ENCODE measurements around the gene HDAC3. TPM values are rescaled to one million over a fixed set of nuclear protein-coding genes. Genes with fewer than 3 reads are reported as not detected.

HDAC3 gene
- total and polyA plus RNA-seq, 2 donors from 2014 or later: 44.7 to 47.5 TPM

GRCh38 chr5:141586246-141586645 is 50.4 kb downstream of the HDAC3 start:
- Histone ChIP-seq H3K4me1 (ENCODE audit: control insufficient read depth in 2 of 3, insufficient read depth in 2 of 3, low read depth in 1 of 3, low read length in 3 of 3) (no peaks in the 10 kb centered on the region), H3K27ac (ENCODE audit: low read depth in 2 of 2, low read length in 2 of 2) (no peak overlapping the region), H3K27me3 (ENCODE audit: control insufficient read depth, insufficient read depth, low read length) (no peaks in the 10 kb centered on the region), H3K9me3 (ENCODE audit: control insufficient read depth in 2 of 3, insufficient read depth in 1 of 3, low read length in 3 of 3) (no peaks in the 10 kb centered on the region), H3K36me3 (ENCODE audit: control insufficient read depth in 2 of 3, insufficient read depth in 3 of 3, low read length in 3 of 3) (peaks cover 7 to 33% (median 16%) of the 10 kb centered on the region in 3 donors), H3K9ac (ENCODE audit: low read length in 3 of 3) (no peak overlapping the region), H3K4me3 (ENCODE audit: low read length in 3 of 3) (no peak overlapping the region)
- TF ChIP-seq, protein P1, sequence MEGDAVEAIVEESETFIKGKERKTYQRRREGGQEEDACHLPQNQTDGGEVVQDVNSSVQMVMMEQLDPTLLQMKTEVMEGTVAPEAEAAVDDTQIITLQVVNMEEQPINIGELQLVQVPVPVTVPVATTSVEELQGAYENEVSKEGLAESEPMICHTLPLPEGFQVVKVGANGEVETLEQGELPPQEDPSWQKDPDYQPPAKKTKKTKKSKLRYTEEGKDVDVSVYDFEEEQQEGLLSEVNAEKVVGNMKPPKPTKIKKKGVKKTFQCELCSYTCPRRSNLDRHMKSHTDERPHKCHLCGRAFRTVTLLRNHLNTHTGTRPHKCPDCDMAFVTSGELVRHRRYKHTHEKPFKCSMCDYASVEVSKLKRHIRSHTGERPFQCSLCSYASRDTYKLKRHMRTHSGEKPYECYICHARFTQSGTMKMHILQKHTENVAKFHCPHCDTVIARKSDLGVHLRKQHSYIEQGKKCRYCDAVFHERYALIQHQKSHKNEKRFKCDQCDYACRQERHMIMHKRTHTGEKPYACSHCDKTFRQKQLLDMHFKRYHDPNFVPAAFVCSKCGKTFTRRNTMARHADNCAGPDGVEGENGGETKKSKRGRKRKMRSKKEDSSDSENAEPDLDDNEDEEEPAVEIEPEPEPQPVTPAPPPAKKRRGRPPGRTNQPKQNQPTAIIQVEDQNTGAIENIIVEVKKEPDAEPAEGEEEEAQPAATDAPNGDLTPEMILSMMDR (IDR thresholded peaks at IDR 0.05; ENCODE audit: borderline replicate concordance, extremely low read depth, insufficient read depth): no peak
- intact Hi-C loops (cut with DNase I): no loop called here
- no peak for FAIRE-seq
- DNase-seq: no peak

DNA sequence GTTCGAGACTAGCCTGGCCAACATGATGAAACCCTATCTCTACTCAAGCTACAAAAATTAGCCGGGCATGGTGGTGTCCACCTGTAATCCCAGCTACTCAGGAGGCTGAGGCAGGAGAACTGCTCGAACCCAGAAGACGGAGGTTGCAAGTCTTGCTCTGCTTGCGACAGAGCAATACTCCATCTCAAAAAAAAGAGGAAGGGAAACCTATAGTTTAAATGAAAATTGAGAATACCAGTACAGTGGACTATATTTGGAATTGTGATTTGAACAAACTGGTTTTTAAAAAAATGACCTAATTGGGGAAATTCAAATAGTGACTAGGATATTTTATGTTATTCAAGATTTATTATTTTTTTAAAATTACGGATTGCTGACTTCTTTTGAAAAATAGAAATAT is 51.1 kb downstream of the HDAC3 start:
- TF ChIP-seq, protein P1 (IDR thresholded peaks at IDR 0.05; ENCODE audit: borderline replicate concordance, extremely low read depth, insufficient read depth): no peak
- DNase-seq (no peak), FAIRE-seq (no peak)
- no peak overlapping the region for H3K9ac ChIP-seq (ENCODE audit: low read length in 3 of 3)
- intact Hi-C loops (cut with DNase I): no loop called here
- no peaks in the 10 kb centered on the region for H3K4me1 ChIP-seq (ENCODE audit: control insufficient read depth in 2 of 3, insufficient read depth in 2 of 3, low read depth in 1 of 3, low read length in 3 of 3)
- no peak overlapping the region for H3K27ac ChIP-seq (ENCODE audit: low read depth in 2 of 2, low read length in 2 of 2)
- H3K27me3 ChIP-seq (ENCODE audit: control insufficient read depth, insufficient read depth, low read length): no peaks in the 10 kb centered on the region
- H3K4me3 ChIP-seq (ENCODE audit: low read length in 3 of 3): no peak overlapping the region
- no peaks in the 10 kb centered on the region for H3K9me3 ChIP-seq (ENCODE audit: control insufficient read depth in 2 of 3, insufficient read depth in 1 of 3, low read length in 3 of 3)
- H3K36me3 ChIP-seq (ENCODE audit: control insufficient read depth in 2 of 3, insufficient read depth in 3 of 3, low read length in 3 of 3): peaks cover 7 to 40% (median 21%) of the 10 kb centered on the region in 3 donors

GRCh38 chr5:141574122-141574510 is 62.5 kb downstream of the HDAC3 start:
- no peak overlapping the region for H3K27ac ChIP-seq (ENCODE audit: low read depth in 2 of 2, low read length in 2 of 2)
- intact Hi-C loops (cut with DNase I): no loop called here
- DNase-seq: no peak
- no peaks in the 10 kb centered on the region for H3K4me1 ChIP-seq (ENCODE audit: control insufficient read depth in 2 of 3, insufficient read depth in 2 of 3, low read depth in 1 of 3, low read length in 3 of 3)
- no peak for FAIRE-seq
- no peaks in the 10 kb centered on the region for H3K27me3 ChIP-seq (ENCODE audit: control insufficient read depth, insufficient read depth, low read length)
- H3K36me3 ChIP-seq (ENCODE audit: control insufficient read depth in 2 of 3, insufficient read depth in 3 of 3, low read length in 3 of 3): peaks cover 14 to 53% (median 50%) of the 10 kb centered on the region in 3 donors
- H3K9me3 ChIP-seq (ENCODE audit: control insufficient read depth in 2 of 3, insufficient read depth in 1 of 3, low read length in 3 of 3): no peaks in the 10 kb centered on the region
- TF ChIP-seq, protein P1 (IDR thresholded peaks at IDR 0.05; ENCODE audit: borderline replicate concordance, extremely low read depth, insufficient read depth): no peak
- no peak overlapping the region for H3K9ac ChIP-seq (ENCODE audit: low read length in 3 of 3)
- H3K4me3 ChIP-seq (ENCODE audit: low read length in 3 of 3): no peak overlapping the region

DNA sequence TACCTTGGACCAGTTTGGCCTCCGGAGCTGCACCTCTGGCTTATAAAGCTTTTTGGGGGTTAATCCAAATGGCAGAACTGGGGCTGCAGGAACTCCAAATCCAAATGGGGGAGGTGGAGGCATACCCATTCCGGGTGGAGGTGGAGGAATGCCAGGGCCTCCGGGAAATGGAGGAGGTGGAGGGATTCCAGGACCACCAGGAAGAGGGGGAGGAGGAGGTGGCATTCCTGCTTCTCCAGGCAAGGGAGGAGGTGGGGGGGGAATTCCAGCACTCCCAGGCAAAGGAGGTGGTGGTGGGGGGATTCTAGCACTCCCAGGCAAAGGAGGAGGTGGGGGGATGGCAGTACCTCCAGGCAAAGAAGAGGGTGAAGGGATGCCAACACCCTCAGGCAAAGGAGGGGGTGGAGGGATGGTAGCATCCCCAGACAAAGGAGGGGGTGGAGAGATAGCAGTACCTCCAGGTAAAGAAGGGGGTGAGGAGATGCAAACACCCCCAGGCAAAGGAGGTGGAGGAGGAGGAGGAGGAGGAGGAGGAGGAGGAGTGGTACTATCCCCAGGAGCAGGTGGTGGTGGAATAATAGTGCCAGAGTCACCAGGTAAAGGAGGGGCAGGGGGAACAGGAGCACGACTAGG is 63.0 kb downstream of the HDAC3 start:
- Histone ChIP-seq H3K9me3 (ENCODE audit: control insufficient read depth in 2 of 3, insufficient read depth in 1 of 3, low read length in 3 of 3) (no peaks in the 10 kb centered on the region), H3K4me3 (ENCODE audit: low read length in 3 of 3) (no peak overlapping the region), H3K27ac (ENCODE audit: low read depth in 2 of 2, low read length in 2 of 2) (no peak overlapping the region), H3K4me1 (ENCODE audit: control insufficient read depth in 2 of 3, insufficient read depth in 2 of 3, low read depth in 1 of 3, low read length in 3 of 3) (no peaks in the 10 kb centered on the region), H3K9ac (ENCODE audit: low read length in 3 of 3) (no peak overlapping the region), H3K36me3 (ENCODE audit: control insufficient read depth in 2 of 3, insufficient read depth in 3 of 3, low read length in 3 of 3) (peaks cover 12 to 53% (median 48%) of the 10 kb centered on the region in 3 donors), H3K27me3 (ENCODE audit: control insufficient read depth, insufficient read depth, low read length) (no peaks in the 10 kb centered on the region)
- intact Hi-C loops (cut with DNase I): no loop called here
- FAIRE-seq (no peak), DNase-seq (no peak)
- TF ChIP-seq, protein P1 (IDR thresholded peaks at IDR 0.05; ENCODE audit: borderline replicate concordance, extremely low read depth, insufficient read depth): no peak

All from kidney (tissue), 14 donors.